GM19239 (cell line): ENCODE data around the gene SFRP2.

ENCODE experiments used
- DNase-seq: peaks from one replicate; pipeline ENCODE4 v3.0.0; 2011; ENCODE audit warnings: low spot score; ENCODE audit not compliant: insufficient read length
- FAIRE-seq: peaks from 2 replicates; lab custom pipeline; 2011; peaks lifted over from hg19 to GRCh38; lab: Jason Lieb, UNC

SFRP2 gene

GRCh38 chr4:153735906-153736461, 52.9 kb downstream of the SFRP2 start:
- DNase-seq = no peak

GRCh38 chr4:153733751-153734448, 55.0 kb downstream of the SFRP2 start:
- no peak for DNase-seq
- no peak for FAIRE-seq

More at GRCh38 chr4:153735906-153736461, 52.9 kb downstream of the SFRP2 start:
- no peak for FAIRE-seq

DNA sequence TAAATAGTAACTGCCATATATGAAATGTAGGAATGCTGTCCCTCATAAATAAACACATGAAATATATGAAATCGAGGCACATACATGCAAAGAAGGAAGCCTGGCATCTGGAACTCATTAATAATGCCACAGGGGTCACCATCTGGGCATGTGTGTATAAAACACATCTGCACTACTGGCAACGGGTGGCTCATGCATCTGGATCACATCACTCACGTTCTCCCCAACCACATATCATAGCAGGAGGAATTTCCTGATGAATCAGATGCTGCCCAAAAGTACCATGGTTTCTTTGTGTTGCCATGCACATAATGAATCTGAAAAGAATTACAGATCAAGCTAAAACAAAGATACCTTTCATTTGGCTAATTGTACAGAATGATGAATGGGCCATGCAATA, 57.6 kb downstream of the SFRP2 start:
- FAIRE-seq (no peak), DNase-seq (no peak)
